ENCODE results near the gene MSMB.

MSMB gene

GRCh38 chr10:46030091-46030937, 15.8 kb downstream of the MSMB start, which contains the start of gene NCOA4 (continued):
- TF ChIP-seq ZNF510 (tag by site-specific recombination; IDR thresholded peaks at IDR 0.05; ENCODE audit: insufficient replicate concordance) (no peak), ZNF121 (tag by site-specific recombination; IDR thresholded peaks at IDR 0.05) (peak; percentile 69; the same call in 1 of the 2 replicates), ZNF221 (tag by site-specific recombination; IDR thresholded peaks at IDR 0.05; ENCODE audit: borderline replicate concordance) (no peak), ZNF596 (tag by site-specific recombination; IDR thresholded peaks at IDR 0.05) (no peak), ZNF791 (tag by site-specific recombination; IDR thresholded peaks at IDR 0.05) (no peak), ZNF670 (tag by site-specific recombination; IDR thresholded peaks at IDR 0.05; ENCODE audit: low read depth) (no peak), ZSCAN16 (tag by site-specific recombination; IDR thresholded peaks at IDR 0.05) (peak; percentile 76), ZNF658 (tag by site-specific recombination; IDR thresholded peaks at IDR 0.05) (no peak), ZNF2 (tag by site-specific recombination; IDR thresholded peaks at IDR 0.05) (peak; percentile 94), ZFP37 (tag by site-specific recombination; IDR thresholded peaks at IDR 0.05) (peak; percentile 99), ZNF544 (tag by site-specific recombination; IDR thresholded peaks at IDR 0.05) (no peak), TSHZ1 (tag by site-specific recombination; IDR thresholded peaks at IDR 0.05; ENCODE audit: borderline replicate concordance) (peak; percentile 38; the same call in 1 of the 2 replicates), ZNF280C (tag by site-specific recombination; IDR thresholded peaks at IDR 0.05) (no peak), HOXC10 (CRISPR knock-in tag; IDR thresholded peaks at IDR 0.05) (0 out of 2 replicates have a peak, but pooled peaks have one; percentile 54), ZNF274 (IDR thresholded peaks at IDR 0.05; ENCODE audit: low read length) (no peak), ZNF274 (tag by site-specific recombination; IDR thresholded peaks at IDR 0.05; ENCODE audit: borderline replicate concordance) (no peak), YY2 (tag by site-specific recombination; IDR thresholded peaks at IDR 0.05) (peak; percentile 51; the same call in 1 of the 2 replicates), ZNF292 (tag by site-specific recombination; IDR thresholded peaks at IDR 0.05; ENCODE audit: borderline replicate concordance, low read depth) (no peak), EGR2 (tag by site-specific recombination; IDR thresholded peaks at IDR 0.05; ENCODE audit: low read depth) (peak; percentile 75), ZBTB10 (tag by site-specific recombination; IDR thresholded peaks at IDR 0.05) (0 out of 2 replicates have a peak, but pooled peaks have one; percentile 20), ZNF18 (tag by site-specific recombination; IDR thresholded peaks at IDR 0.05) (no peak), ZNF133 (tag by site-specific recombination; IDR thresholded peaks at IDR 0.05) (no peak)
- TF ChIP-seq, protein P1, sequence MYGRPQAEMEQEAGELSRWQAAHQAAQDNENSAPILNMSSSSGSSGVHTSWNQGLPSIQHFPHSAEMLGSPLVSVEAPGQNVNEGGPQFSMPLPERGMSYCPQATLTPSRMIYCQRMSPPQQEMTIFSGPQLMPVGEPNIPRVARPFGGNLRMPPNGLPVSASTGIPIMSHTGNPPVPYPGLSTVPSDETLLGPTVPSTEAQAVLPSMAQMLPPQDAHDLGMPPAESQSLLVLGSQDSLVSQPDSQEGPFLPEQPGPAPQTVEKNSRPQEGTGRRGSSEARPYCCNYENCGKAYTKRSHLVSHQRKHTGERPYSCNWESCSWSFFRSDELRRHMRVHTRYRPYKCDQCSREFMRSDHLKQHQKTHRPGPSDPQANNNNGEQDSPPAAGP (tag by site-specific recombination; IDR thresholded peaks at IDR 0.05), result peak; percentile 89
- TF ChIP-seq, protein P2, sequence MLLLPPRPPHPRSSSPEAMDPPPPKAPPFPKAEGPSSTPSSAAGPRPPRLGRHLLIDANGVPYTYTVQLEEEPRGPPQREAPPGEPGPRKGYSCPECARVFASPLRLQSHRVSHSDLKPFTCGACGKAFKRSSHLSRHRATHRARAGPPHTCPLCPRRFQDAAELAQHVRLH (tag by site-specific recombination; IDR thresholded peaks at IDR 0.05), result peak; percentile 32; the same call in 1 of the 2 replicates
